ENCODE measurements around the gene DDR1. TPM values are rescaled to one million over a fixed set of nuclear protein-coding genes. Genes with fewer than 3 reads are reported as not detected.

The DDR1 gene
- total RNA-seq, 3 donors from 2014 or later, result 145 to 336 (median 271) TPM

- Histone ChIP-seq H3K4me1 (ENCODE audit: low read depth) (no peaks in the 10 kb centered on the region), H3K9me3 (peaks cover 7% of the 10 kb centered on the region), H3K36me3 (ENCODE audit: low read depth) (no peaks in the 10 kb centered on the region), H3K4me3 (no peak overlapping the region)
- no peak for DNase-seq
- no peak for TF ChIP-seq CTCF (IDR thresholded peaks at IDR 0.05)
- intact Hi-C loops (cut with DNase I, micrococcal nuclease), result no loop called here
- no peak for ATAC-seq
Observed at GRCh38 chr6:30930506-30930905, 46.2 kb downstream of the DDR1 start.

GRCh38 chr6:30931272-30931671, 47.0 kb downstream of the DDR1 start:
- intact Hi-C loops (cut with DNase I, micrococcal nuclease), result no loop called here
- ATAC-seq, result no peak
- DNase-seq, result no peak
- Histone ChIP-seq H3K4me1 (ENCODE audit: low read depth) (no peaks in the 10 kb centered on the region), H3K36me3 (ENCODE audit: low read depth) (no peaks in the 10 kb centered on the region), H3K4me3 (no peak overlapping the region), H3K9me3 (peaks cover 7% of the 10 kb centered on the region)
- no peak for TF ChIP-seq CTCF (IDR thresholded peaks at IDR 0.05)

GRCh38 chr6:30931969-30932645, 47.8 kb downstream of the DDR1 start, which contains the start of gene SFTA2:
TSS of gene SFTA2 (minus strand) at chr6:30932170. CDS start at chr6:30932096, 74 bp downstream.
- ATAC-seq, result peak; percentile 9
- no peak for TF ChIP-seq CTCF (IDR thresholded peaks at IDR 0.05)
- DNase-seq, result no peak

GRCh38 chr6:30932665-30933365, 48.5 kb downstream of the DDR1 start:
- TF ChIP-seq CTCF (IDR thresholded peaks at IDR 0.05), result no peak
- Histone ChIP-seq H3K36me3 (ENCODE audit: low read depth) (no peaks in the 10 kb centered on the region), H3K9me3 (peaks cover 7% of the 10 kb centered on the region), H3K4me3 (no peak overlapping the region), H3K4me1 (ENCODE audit: low read depth) (no peaks in the 10 kb centered on the region)
- DNase-seq (no peak), ATAC-seq (no peak)
- intact Hi-C loops (cut with DNase I, micrococcal nuclease), result no loop called here

More at GRCh38 chr6:30931969-30932645, 47.8 kb downstream of the DDR1 start, which contains the start of gene SFTA2:
- Histone ChIP-seq H3K36me3 (ENCODE audit: low read depth) (no peaks in the 10 kb centered on the region), H3K4me3 (no peak within 1 kb of the TSS), H3K9me3 (peaks cover 7% of the 10 kb centered on the region), H3K4me1 (ENCODE audit: low read depth) (no peaks in the 10 kb centered on the region)
- intact Hi-C loops (cut with DNase I, micrococcal nuclease), result no loop called here

GRCh38 chr6:30935018-30935417, 50.7 kb downstream of the DDR1 start:
- no peak for DNase-seq
- H3K4me3 ChIP-seq, result no peak overlapping the region
- no peak for ATAC-seq

More at GRCh38 chr6:30935018-30935417, 50.7 kb downstream of the DDR1 start:
- Histone ChIP-seq H3K36me3 (ENCODE audit: low read depth) (no peaks in the 10 kb centered on the region), H3K4me1 (ENCODE audit: low read depth) (no peaks in the 10 kb centered on the region), H3K9me3 (no peaks in the 10 kb centered on the region)
- intact Hi-C loops (cut with DNase I, micrococcal nuclease), result no loop called here
- TF ChIP-seq CTCF (IDR thresholded peaks at IDR 0.05), result no peak
